Mucosa of descending colon (tissue), 3 donors: ENCODE measurements around the gene AFAP1L1. TPM values are rescaled to one million over a fixed set of nuclear protein-coding genes. Genes with fewer than 3 reads are reported as not detected.

Experiments
- ATAC-seq: fragments of 200-7000 bp; cut with Tn5 transposase; one replicate; pipeline ENCODE4 v1.9.1; 2020; ENCODE audit warnings: mild to moderate bottlenecking, moderate library complexity
- DNase-seq, 3 donors: peaks; one replicate each; pipeline ENCODE4 v3.0.0-alpha.2; 2020
- H3K36me3 ChIP-seq: fragments of 200-600 bp; one replicate; pipeline ENCODE4 v1.8.0; 2021; ENCODE audit warnings: low read depth, mild to moderate bottlenecking
- H3K4me1 ChIP-seq: fragments of 200-600 bp; one replicate; pipeline ENCODE4 v1.8.0; 2021; ENCODE audit warnings: low read depth, mild to moderate bottlenecking
- H3K4me3 ChIP-seq: fragments of 200-600 bp; one replicate; pipeline ENCODE4 v1.8.0; 2021; ENCODE audit warnings: mild to moderate bottlenecking
- H3K9me3 ChIP-seq: fragments of 200-600 bp; one replicate; pipeline ENCODE4 v1.8.0; 2021; ENCODE audit warnings: mild to moderate bottlenecking
- CTCF ChIP-seq: fragments of 200-600 bp; IDR thresholded peaks from one replicate; pipeline ENCODE4 v1.8.0; 2022; ENCODE audit warnings: antibody characterized with exemption, mild to moderate bottlenecking
- intact Hi-C, 2 donors: fragments of 100-400 bp; cut with DNase I in 1 of 2; cut with micrococcal nuclease in 1 of 2; formaldehyde crosslinking; loops; one replicate each; pipeline versions ENCODE4 v1.11.0 to v1.11.1; 2022; cut with DNase I, micrococcal nuclease
- total RNA-seq, 3 donors: library from RNA; stranded (reverse); fragmentation: NEBNext Ultra II Directional in 2 of 3; extraction: Animal tissue kit (Norgen Biotek cat#: 25700) in 2 of 3; gene quantifications; one replicate each; pipeline versions ENCODE4 v1.2.1 to v1.2.4, GENCODE V29; 2021 to 2023
- donor health status: DM: no; HTN: no; CAD: no; lungs with moderate emphysema.
- donor health status: DM: no; HTN: no; CAD: no.
- donor health status: DM: no; HTN: yes; CAD: no.

AFAP1L1 gene
- total RNA-seq, 3 donors from 2014 or later, result 1.5 to 7.3 (median 1.9) TPM

GRCh38 chr5:149274939-149275338, 3.3 kb downstream of the AFAP1L1 start:
- H3K9me3 ChIP-seq, result no peaks in the 10 kb centered on the region
- intact Hi-C loops, result no loop called here
- H3K4me1 ChIP-seq, result no peaks in the 10 kb centered on the region
- no peak overlapping the region for H3K4me3 ChIP-seq
- ATAC-seq (no peak), DNase-seq (no peak)
- no peak for TF ChIP-seq CTCF
- H3K36me3 ChIP-seq, result no peaks in the 10 kb centered on the region

- H3K36me3 ChIP-seq, result no peaks in the 10 kb centered on the region
- intact Hi-C loops, result no loop called here
- H3K4me3 ChIP-seq, result no peak overlapping the region
- ATAC-seq (no peak), DNase-seq (no peak)
- H3K4me1 ChIP-seq, result no peaks in the 10 kb centered on the region
- TF ChIP-seq CTCF, result no peak
- no peaks in the 10 kb centered on the region for H3K9me3 ChIP-seq
Measured at GRCh38 chr5:149277801-149278200, 6.1 kb downstream of the AFAP1L1 start.

GRCh38 chr5:149278451-149279210, 7.0 kb downstream of the AFAP1L1 start:
- no peaks in the 10 kb centered on the region for H3K4me1 ChIP-seq
- no peak overlapping the region for H3K4me3 ChIP-seq
- DNase-seq (no peak), ATAC-seq (no peak)
- H3K9me3 ChIP-seq, result no peaks in the 10 kb centered on the region
- no peaks in the 10 kb centered on the region for H3K36me3 ChIP-seq
- TF ChIP-seq CTCF, result no peak
- intact Hi-C loops, result no loop called here

GRCh38 chr5:149279661-149280060, 8.0 kb downstream of the AFAP1L1 start:
- TF ChIP-seq CTCF, result no peak
- Histone ChIP-seq H3K36me3 (no peaks in the 10 kb centered on the region), H3K4me1 (no peaks in the 10 kb centered on the region), H3K4me3 (no peak overlapping the region), H3K9me3 (no peaks in the 10 kb centered on the region)
- intact Hi-C loops, result no loop called here
- DNase-seq (no peak), ATAC-seq (no peak)

GRCh38 chr5:149280124-149280523, 8.5 kb downstream of the AFAP1L1 start:
- Histone ChIP-seq H3K36me3 (no peaks in the 10 kb centered on the region), H3K4me1 (no peaks in the 10 kb centered on the region), H3K4me3 (no peak overlapping the region), H3K9me3 (no peaks in the 10 kb centered on the region)
- DNase-seq, result no peak
- intact Hi-C loops, result no loop called here
- TF ChIP-seq CTCF, result no peak
- ATAC-seq, result no peak
